ENCODE results near the gene CLOCK.
A peak's percentile ranks its signal among the peaks of the same experiment; 100 is the strongest.

The CLOCK gene

DNA sequence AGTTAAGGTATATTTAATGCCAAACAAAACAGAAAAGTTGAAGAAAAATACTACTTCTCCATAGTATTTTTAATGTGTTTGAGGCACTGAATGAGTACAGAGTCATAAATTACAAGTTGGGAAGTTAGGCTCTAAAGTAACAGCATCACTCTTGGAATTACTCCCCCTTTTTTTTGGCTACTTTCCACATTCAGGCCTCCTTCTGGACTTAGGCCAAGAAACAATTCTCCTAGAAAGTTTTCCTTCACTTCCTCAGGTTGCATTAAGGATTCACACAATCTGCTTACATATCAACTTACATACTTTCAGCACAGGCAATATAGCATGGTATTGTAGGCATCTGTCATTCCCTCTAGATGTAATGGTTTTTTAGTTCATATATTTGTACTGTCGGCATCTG lies 98.9 kb downstream of the CLOCK start:
- Histone ChIP-seq H3K4me3 (ENCODE audit: low read depth, low read length) (no peak overlapping the region), H3K27ac (ENCODE audit: extremely low read depth, low read depth, low read length) (no peak overlapping the region), H3K36me3 (ENCODE audit: control insufficient read depth in 2 of 2, insufficient read depth in 1 of 2, low read length in 2 of 2) (peaks cover 5 to 71% of the 10 kb centered on the region in 2 experiments; a peak in 2 of 3 replicates), H3K9me3 (ENCODE audit: control insufficient read depth, insufficient read depth, low read depth, low read length) (no peaks in the 10 kb centered on the region), H3K4me1 (ENCODE audit: control insufficient read depth, insufficient read depth, low read length) (no peaks in the 10 kb centered on the region)
- ChIA-PET CTCF (no interaction called here), POLR2A (no interaction called here)
- no peak for TF ChIP-seq ZNF354C (tag by site-specific recombination; IDR thresholded peaks at IDR 0.05; ENCODE audit: borderline replicate concordance, low read depth)
- TF ChIP-seq, protein P1, sequence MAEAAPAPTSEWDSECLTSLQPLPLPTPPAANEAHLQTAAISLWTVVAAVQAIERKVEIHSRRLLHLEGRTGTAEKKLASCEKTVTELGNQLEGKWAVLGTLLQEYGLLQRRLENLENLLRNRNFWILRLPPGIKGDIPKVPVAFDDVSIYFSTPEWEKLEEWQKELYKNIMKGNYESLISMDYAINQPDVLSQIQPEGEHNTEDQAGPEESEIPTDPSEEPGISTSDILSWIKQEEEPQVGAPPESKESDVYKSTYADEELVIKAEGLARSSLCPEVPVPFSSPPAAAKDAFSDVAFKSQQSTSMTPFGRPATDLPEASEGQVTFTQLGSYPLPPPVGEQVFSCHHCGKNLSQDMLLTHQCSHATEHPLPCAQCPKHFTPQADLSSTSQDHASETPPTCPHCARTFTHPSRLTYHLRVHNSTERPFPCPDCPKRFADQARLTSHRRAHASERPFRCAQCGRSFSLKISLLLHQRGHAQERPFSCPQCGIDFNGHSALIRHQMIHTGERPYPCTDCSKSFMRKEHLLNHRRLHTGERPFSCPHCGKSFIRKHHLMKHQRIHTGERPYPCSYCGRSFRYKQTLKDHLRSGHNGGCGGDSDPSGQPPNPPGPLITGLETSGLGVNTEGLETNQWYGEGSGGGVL (tag by site-specific recombination; IDR thresholded peaks at IDR 0.05): 0 out of 2 replicates have a peak, but pooled peaks have one; percentile 18
- no peak for TF ChIP-seq BCL11A (tag by site-specific recombination; IDR thresholded peaks at IDR 0.05; ENCODE audit: low read depth)
- no peak for TF ChIP-seq ZNF791 (tag by site-specific recombination; IDR thresholded peaks at IDR 0.05)
- TF ChIP-seq, protein P2, sequence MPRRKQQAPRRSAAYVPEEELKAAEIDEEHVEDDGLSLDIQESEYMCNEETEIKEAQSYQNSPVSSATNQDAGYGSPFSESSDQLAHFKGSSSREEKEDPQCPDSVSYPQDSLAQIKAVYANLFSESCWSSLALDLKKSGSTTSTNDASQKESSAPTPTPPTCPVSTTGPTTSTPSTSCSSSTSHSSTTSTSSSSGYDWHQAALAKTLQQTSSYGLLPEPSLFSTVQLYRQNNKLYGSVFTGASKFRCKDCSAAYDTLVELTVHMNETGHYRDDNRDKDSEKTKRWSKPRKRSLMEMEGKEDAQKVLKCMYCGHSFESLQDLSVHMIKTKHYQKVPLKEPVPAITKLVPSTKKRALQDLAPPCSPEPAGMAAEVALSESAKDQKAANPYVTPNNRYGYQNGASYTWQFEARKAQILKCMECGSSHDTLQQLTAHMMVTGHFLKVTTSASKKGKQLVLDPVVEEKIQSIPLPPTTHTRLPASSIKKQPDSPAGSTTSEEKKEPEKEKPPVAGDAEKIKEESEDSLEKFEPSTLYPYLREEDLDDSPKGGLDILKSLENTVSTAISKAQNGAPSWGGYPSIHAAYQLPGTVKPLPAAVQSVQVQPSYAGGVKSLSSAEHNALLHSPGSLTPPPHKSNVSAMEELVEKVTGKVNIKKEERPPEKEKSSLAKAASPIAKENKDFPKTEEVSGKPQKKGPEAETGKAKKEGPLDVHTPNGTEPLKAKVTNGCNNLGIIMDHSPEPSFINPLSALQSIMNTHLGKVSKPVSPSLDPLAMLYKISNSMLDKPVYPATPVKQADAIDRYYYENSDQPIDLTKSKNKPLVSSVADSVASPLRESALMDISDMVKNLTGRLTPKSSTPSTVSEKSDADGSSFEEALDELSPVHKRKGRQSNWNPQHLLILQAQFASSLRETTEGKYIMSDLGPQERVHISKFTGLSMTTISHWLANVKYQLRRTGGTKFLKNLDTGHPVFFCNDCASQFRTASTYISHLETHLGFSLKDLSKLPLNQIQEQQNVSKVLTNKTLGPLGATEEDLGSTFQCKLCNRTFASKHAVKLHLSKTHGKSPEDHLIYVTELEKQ (tag by site-specific recombination; IDR thresholded peaks at IDR 0.05; ENCODE audit: borderline replicate concordance): no peak
- no peak for TF ChIP-seq ZFP3 (tag by site-specific recombination; IDR thresholded peaks at IDR 0.05; ENCODE audit: low read depth)

DNA sequence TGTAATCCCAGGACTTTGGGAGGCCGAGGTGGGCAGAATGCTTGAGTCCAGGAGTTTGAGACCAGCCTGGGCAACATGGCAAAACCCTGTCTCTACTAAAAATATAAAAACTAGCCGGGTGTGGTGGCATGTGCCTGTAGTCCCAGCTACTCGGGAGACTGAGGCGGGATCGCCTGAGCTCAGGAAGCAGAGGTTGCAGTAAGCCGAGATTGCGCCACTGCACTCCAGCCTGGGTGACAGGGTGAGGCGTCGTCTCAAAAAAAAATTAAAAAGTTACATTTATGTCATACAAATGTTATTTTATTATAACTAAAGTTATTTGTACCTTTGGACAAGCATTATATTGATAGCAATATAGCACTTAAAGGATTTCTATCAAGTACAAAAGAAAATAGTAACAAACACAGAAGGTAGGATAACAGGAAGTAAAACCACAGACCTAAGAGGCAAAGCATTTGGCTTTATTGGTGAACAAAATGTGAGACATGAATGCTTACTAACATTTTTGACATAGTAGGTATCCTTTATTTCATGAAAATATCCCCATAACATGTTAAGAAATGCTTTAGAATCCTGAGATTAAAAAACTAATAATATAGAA lies 99.5 kb downstream of the CLOCK start:
- no peak overlapping the region for H3K4me3 ChIP-seq (ENCODE audit: low read depth, low read length)
- no peaks in the 10 kb centered on the region for H3K4me1 ChIP-seq (ENCODE audit: control insufficient read depth, insufficient read depth, low read length)
- ChIA-PET POLR2A (no interaction called here), CTCF (no interaction called here)
- no peaks in the 10 kb centered on the region for H3K9me3 ChIP-seq (ENCODE audit: control insufficient read depth, insufficient read depth, low read depth, low read length)
- H3K27ac ChIP-seq (ENCODE audit: extremely low read depth, low read depth, low read length): no peak overlapping the region
- peaks cover 5 to 73% of the 10 kb centered on the region in 2 experiments; a peak in 2 of 3 replicates for H3K36me3 ChIP-seq (ENCODE audit: control insufficient read depth in 2 of 2, insufficient read depth in 1 of 2, low read length in 2 of 2)
- TF ChIP-seq ZSCAN30 (tag by site-specific recombination; IDR thresholded peaks at IDR 0.05): no peak
- TF ChIP-seq ZNF121 (tag by site-specific recombination; IDR thresholded peaks at IDR 0.05): no peak
- TF ChIP-seq ZNF214 (tag by site-specific recombination; IDR thresholded peaks at IDR 0.05; ENCODE audit: borderline replicate concordance): no peak
- TF ChIP-seq, protein P3, sequence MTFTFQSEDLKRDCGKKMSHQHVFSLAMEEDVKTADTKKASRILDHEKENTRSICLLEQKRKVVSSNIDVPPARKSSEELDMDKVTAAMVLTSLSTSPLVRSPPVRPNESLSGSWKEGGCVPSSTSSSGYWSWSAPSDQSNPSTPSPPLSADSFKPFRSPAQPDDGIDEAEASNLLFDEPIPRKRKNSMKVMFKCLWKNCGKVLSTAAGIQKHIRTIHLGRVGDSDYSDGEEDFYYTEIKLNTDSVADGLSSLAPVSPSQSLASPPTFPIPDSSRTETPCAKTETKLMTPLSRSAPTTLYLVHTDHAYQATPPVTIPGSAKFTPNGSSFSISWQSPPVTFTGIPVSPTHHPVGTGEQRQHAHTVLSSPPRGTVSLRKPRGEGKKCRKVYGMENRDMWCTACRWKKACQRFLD (tag by site-specific recombination; IDR thresholded peaks at IDR 0.05): no peak
- TF ChIP-seq, protein P1 (tag by site-specific recombination; IDR thresholded peaks at IDR 0.05): no peak
- TF ChIP-seq OSR2 (tag by site-specific recombination; IDR thresholded peaks at IDR 0.05): no peak
- TF ChIP-seq ZNF211 (tag by site-specific recombination; IDR thresholded peaks at IDR 0.05; ENCODE audit: low read depth): no peak
- TF ChIP-seq, protein P4, sequence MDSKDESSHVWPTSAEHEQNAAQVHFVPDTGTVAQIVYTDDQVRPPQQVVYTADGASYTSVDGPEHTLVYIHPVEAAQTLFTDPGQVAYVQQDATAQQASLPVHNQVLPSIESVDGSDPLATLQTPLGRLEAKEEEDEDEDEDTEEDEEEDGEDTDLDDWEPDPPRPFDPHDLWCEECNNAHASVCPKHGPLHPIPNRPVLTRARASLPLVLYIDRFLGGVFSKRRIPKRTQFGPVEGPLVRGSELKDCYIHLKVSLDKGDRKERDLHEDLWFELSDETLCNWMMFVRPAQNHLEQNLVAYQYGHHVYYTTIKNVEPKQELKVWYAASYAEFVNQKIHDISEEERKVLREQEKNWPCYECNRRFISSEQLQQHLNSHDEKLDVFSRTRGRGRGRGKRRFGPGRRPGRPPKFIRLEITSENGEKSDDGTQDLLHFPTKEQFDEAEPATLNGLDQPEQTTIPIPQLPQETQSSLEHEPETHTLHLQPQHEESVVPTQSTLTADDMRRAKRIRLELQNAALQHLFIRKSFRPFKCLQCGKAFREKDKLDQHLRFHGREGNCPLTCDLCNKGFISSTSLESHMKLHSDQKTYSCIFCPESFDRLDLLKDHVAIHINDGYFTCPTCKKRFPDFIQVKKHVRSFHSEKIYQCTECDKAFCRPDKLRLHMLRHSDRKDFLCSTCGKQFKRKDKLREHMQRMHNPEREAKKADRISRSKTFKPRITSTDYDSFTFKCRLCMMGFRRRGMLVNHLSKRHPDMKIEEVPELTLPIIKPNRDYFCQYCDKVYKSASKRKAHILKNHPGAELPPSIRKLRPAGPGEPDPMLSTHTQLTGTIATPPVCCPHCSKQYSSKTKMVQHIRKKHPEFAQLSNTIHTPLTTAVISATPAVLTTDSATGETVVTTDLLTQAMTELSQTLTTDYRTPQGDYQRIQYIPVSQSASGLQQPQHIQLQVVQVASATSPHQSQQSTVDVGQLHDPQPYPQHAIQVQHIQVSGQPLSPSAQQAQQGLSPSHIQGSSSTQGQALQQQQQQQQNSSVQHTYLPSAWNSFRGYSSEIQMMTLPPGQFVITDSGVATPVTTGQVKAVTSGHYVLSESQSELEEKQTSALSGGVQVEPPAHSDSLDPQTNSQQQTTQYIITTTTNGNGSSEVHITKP (tag by site-specific recombination; IDR thresholded peaks at IDR 0.05): no peak
- TF ChIP-seq TRIM28 (IDR thresholded peaks at IDR 0.05; ENCODE audit: borderline replicate concordance, low read length): no peak
- no peak for TF ChIP-seq ZNF248 (tag by site-specific recombination; IDR thresholded peaks at IDR 0.05)
- TF ChIP-seq YY2 (tag by site-specific recombination; IDR thresholded peaks at IDR 0.05): no peak
- TF ChIP-seq, protein P5, sequence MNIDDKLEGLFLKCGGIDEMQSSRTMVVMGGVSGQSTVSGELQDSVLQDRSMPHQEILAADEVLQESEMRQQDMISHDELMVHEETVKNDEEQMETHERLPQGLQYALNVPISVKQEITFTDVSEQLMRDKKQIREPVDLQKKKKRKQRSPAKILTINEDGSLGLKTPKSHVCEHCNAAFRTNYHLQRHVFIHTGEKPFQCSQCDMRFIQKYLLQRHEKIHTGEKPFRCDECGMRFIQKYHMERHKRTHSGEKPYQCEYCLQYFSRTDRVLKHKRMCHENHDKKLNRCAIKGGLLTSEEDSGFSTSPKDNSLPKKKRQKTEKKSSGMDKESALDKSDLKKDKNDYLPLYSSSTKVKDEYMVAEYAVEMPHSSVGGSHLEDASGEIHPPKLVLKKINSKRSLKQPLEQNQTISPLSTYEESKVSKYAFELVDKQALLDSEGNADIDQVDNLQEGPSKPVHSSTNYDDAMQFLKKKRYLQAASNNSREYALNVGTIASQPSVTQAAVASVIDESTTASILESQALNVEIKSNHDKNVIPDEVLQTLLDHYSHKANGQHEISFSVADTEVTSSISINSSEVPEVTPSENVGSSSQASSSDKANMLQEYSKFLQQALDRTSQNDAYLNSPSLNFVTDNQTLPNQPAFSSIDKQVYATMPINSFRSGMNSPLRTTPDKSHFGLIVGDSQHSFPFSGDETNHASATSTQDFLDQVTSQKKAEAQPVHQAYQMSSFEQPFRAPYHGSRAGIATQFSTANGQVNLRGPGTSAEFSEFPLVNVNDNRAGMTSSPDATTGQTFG (tag by site-specific recombination; IDR thresholded peaks at IDR 0.05; ENCODE audit: borderline replicate concordance): no peak
- TF ChIP-seq PRDM1 (tag by site-specific recombination; IDR thresholded peaks at IDR 0.05): no peak
- TF ChIP-seq ZFP37 (tag by site-specific recombination; IDR thresholded peaks at IDR 0.05): no peak

Data from HEK293 (cell line).